ENCODE results near the gene CCDC172.
"Not testable (repeated sequence)": the region's sequence is repeated elsewhere in the genome, so short reads cannot be mapped to it uniquely, and the experiment has no call there.

CCDC172 gene

DNA sequence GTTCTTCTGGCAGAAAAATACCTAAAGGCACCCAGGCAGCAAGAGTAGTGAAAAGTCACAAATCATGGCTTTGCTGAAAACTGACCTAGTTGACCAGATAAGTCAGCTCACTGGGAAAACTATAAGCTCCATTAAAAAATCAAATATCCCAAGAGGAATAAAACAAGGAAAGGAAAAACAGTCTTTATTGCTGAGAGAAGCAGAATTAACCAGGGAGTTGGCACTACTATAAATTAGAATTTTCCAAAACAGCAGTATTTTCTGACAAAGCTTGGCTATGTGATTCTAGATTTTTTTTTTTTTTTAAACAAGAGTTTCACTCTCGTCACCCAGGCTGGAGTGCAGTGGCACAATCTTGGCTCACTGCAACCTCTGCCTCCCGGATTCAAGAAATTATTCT is 12.6 kb downstream of the CCDC172 start:
- DNase-seq (ENCODE audit: low read depth): no peak

DNA sequence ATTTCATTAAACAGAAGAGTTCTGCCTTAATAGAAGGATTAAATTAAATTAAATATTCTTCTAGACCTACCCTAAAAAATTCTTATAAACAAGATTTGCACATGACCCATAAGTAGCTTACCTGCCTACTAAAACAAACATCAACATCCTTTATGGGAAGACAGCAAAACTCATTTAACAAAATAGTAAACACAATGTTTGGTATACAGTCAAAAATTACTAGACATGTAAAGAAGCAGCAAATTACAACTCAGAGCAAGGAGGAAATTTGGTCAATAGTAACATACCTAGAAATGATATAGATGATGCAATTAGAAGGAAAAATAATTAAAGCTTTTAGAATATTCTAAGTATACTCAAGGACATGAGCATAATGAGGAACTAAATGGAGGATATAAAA is 27.9 kb downstream of the CCDC172 start:
- DNase-seq (ENCODE audit: low read depth): no peak

DNA sequence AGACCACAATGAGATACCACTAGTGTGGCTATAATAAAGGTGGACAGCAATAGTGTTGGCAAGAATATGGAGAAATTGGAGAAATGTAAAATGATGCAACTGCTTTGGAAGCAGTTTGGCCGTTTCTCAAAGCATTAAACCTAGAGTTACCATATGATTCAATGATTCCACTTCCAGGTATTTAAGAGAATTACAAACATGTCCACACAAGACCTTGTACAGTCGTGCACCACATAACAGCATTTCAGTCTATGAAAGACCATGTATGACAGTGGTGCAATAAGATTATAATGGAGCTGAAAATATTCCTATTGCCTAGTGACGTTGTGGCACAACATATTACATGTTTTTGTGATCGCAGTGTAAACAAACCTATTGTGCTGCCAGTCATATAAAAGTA is 29.6 kb downstream of the CCDC172 start:
- DNase-seq (ENCODE audit: low read depth): no peak

DNA sequence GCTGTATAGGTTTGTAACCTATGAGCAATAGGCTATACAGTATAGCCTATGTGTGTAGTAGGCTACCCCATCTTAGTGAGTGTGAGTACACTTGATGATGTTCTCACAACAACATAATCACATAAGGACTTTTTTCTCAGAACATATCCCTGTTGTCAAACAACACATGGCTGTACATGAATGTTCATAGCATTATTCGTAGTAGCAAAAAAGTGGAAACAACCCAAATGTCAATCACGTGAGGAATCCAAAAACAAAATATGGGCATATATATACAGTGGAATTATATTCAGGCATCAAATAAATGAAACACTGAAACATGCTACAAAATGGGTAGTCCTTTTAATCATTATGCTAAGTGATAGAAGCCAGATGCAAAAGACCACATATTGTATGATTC is 31.1 kb downstream of the CCDC172 start:
- DNase-seq (ENCODE audit: low read depth): no peak

DNA sequence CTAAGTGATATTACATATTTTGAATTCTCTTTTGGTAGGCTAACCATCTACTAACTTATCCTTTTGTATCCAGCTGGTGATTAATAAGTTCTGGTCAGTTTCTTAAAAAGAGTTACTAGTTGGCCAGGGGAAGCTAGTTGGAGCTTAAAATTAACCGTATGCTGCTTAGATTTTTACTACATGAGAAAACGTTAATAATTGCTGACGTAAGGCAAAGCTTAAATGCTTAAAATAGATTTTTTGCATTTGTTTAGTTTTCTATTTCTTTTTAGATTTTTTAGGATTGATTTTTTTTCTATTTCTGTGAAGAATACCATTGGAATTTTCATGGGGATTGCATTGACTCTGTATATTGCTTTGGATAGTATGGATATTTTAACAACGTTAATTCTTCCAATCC is 32.6 kb downstream of the CCDC172 start:
- DNase-seq (ENCODE audit: low read depth): no peak

DNA sequence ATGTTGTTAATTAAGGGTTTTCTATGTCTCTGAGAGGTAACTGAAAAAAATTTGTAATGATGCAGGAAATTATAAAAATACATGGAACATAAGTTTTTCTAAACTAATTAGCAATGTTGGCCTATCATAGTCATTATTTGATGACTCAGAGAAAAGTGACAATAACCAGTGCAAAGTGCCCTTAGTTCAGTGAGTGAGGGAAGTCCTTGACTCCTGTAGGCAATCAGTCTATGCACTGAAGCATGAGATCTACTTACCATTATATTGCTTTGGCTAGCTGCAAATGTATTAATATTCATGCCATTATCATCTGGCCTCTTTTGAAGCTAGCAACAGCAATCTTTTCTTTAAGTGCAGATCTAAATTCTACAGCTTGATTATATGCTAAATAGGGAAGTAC is 40.6 kb downstream of the CCDC172 start:
- no peak for DNase-seq (ENCODE audit: low read depth)

DNA sequence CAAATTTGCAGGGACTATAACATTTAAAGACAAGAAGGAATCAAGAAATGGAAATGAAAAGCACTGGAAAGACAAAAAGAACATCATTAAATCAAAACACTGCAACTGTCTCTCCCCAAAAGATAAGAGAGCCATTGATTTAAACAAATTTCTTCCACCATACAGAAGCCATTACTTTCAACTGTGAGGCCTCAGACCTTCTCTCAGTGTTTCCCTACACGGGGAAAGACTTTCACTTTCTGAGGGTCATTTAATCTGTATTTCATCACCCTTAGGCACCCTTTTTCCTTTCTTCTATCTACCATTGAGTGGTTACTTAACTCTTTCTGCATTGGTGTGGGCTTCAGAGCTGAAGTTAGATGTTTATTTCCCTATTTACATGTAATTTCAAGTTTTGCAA is 47.5 kb downstream of the CCDC172 start:
- no peak for DNase-seq (ENCODE audit: low read depth)

DNA sequence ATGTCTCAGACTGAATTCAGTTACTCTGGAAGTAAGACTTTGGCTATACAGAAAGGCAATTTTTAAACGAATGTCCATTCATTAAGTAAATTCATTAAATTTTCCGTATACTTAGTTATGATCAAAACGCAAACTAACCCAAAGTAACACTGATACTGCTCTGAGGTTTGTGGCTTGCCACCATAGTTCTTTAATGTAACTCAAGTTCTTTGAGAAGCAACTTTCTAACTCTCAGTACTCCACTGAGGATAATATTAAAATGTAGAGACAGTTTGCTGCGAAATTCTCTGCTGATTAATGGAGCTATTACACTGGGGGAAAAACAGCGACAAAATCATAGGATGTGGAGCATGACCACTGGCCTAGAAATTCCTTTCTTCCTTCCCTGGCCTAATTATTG is 58.0 kb downstream of the CCDC172 start:
- no peak for DNase-seq (ENCODE audit: low read depth)

DNA sequence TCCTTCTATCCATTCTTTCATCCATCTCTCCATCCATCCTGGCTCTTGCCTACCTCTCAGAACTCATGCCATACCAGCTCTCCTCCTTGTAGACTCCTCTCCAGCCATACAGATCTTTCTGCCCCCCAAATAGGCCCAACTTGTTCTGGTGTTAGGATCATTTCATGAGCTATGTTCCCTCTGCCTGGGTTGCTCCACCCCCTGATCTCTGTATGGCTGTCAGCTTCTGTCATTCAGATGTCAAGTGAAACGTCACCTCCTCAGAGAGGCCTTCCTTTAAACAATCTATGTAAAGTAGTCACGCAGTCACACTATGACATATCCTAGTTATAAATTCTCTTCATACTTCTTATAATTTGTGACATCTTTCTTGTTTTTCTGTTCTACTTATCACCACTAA is 61.1 kb downstream of the CCDC172 start:
- DNase-seq (ENCODE audit: low read depth): no peak

DNA sequence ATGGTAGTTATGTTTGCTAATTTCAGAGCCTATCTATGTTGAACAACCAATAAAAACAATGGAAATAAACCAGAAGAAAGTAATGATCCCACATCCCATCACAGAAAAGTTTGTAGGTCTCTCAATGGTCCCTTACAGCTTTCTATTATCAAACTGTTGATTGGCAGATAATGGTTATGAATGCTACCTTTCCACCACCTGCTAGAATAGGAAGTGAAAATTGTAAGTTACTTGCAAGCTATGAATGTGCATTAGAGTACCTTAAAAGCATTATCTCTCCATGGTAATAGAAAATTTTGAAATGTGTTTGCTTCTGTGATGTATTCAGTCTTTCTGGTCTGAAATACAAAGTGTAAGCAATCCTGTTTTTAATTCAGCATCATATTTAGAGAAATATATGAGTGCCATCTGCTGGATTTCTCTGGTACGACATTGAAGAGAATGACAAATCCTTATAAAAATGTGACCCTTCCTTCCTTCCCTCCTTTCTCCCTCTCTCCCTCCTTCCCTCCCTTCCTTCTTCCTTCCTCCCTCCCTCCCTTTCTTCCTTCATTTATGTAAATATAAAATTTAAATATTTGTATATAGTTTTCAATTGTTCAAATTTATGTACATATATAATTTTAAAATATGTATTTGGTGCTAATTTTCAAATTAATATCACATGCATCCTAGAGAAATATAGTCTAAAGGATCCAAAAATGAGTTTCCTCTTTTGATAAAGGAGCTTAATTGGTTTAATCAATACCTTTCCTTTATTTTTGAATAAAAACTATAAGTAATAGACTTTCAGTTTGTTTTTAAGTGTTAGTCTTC is 62.0 kb downstream of the CCDC172 start:
- DNase-seq (ENCODE audit: low read depth): no peak

DNA sequence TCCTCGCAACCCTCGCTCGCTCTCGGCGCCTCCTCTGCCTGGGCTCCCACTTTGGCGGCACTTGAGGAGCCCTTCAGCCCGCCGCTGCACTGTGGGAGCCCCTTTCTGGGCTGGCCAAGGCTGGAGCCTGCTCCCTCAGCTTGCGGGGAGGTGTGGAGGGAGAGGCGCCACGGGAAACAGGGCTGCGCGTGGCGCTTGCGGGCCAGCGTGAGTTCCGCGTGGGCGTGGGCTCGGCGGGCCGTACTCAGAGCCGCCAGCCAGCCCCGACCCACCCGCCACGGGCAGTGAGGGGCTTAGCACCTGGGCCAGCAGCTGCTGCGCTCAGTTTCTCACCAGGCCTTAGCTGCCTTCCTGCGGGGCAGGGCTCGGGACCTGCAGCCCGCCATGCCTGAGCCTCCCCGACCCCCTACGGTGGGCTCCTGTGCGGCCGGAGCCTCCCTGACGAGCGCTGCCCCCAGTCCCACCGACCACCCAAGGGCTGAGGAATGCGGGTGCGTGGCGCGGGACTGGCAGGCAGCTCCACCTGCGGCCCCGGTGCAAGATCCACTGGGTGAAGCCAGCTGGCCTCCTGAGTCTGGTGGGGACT is 69.1 kb downstream of the CCDC172 start:
- DNase-seq (ENCODE audit: low read depth): not testable (repeated sequence)

DNA sequence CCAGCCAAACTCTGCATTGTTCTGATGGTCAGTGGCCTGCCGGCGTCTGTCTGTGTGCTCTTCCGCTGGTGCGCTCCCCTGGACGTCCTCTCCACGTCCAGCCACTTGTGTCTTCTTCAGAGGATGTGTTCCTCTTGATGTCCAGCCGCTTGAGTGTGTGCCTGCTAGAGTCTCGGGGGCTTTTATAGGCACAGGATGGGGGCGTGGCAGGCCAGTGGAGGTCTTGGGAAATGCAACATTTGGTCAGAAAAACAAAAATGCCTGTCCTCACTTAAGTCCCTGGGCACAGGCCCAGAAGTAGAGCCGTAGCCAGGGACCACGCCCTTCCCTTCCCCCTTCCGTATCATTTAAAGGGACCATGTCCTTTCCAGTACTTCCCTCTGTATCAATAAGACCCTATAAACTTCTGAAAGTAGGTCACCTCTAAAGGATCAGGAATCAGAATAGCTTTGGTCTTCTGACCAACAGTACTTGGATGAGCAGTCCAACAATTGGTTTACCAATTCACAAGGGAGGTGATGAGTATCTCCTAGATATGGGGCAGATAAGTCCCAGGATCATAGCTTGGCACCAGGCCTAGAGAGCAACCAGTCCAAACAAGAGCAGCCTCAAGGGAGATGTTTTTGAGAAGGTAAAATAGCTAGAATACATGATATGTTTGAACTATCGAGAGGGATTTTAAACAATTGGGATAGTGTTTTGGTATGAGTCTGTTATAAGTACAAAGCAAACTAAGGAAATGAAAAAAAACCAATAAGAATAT is 71.2 kb downstream of the CCDC172 start:
- DNase-seq (ENCODE audit: low read depth): no peak

DNA sequence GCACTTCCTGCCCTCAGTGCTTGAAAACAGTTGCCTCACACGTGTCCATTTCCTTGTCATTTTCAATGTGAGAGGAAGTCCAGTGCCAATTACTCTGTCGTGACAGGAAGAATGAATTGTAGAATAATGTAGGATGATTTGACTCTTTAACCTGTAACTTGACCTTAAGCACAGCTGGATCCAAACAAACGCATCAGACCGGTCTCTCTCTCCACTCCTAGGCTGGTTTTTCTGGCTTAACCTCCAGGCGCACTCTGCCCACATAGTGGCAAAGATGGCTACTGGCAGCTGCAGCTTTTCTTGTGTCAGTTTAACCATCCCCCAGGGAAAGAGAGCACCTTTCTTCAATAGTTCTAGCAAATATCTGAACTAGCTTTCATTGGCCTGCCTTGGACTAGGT is 74.0 kb downstream of the CCDC172 start:
- DNase-seq (ENCODE audit: low read depth): no peak

DNA sequence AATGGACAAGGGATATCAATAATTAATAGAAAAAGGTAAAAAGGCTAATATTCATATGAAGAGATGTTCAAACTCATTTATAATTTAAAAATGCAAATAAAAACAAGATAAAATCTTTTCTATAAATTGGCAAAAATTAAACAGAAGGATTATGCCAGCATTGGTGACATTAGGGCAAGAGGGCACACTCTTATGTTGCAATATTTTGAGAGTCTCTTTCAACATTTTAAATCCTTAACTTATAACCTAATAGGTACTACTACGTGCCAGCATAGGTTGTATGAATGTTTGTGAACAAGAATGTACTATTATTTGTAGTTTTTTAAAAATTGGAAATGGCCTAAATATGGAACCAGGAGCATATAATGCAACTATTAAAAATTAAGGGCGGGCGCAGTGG is 78.6 kb downstream of the CCDC172 start:
- no peak for DNase-seq (ENCODE audit: low read depth)

DNA sequence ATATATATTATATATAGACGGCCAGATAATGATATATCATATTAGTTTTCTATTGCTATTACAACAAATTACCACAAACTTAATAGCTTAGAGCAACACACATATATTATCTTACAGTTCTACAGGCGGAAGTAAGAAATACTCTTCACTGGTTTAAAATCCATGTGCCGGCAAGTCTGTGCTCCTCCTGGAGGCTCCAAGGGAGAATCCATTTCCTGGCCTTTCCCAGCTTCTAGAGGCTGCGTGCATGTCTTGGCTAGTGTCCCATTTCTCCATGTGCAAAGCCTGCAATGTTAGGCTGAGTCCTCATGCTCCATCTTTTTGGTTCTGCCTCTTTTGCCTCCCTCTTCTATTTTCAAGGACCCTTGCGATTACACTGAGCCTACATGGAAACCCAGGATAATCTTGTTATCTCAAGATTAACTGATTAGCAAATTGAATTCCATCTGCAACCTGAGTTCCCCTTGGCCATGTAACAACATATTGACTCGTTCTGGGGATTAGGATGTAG is 79.5 kb downstream of the CCDC172 start:
- no peak for DNase-seq (ENCODE audit: low read depth)

DNA sequence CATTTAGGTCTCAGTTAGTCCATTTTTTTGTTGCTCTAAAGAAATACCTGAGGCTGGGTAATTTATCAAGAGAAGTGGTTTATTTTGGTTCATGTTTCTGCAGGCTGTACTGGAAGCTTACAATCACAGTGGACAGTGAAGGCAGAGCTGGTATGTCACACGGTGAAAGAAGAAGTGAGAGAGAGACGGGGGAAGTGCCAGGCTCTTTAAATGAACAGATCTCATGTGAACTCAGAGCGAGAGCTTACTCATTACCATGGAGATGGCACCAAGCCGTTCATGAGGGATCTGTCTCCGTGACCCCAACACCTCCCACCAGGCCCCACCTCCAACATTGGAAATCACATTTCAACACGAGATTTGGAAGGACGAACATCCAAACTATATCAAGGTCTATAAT is 84.5 kb downstream of the CCDC172 start:
- no peak for DNase-seq (ENCODE audit: low read depth)

DNA sequence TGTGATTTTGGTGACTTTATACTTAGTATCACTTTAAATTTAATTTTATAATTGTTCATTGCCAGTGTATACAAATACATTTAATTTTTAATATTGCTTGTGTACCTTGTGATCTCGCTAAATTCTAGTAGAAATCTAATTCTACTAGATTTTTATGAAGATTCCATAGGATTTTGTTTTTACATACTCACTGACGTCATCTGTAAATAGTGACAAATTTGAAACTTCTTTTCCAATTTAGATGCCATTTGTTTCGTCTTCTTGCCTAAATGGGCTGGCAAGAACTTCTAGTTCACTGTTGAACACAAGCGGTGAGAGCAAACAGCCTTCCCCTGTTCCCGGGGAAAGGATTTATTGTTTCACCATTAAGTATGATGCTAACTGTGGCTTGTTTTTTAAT is 86.1 kb downstream of the CCDC172 start:
- DNase-seq (ENCODE audit: low read depth): no peak

DNA sequence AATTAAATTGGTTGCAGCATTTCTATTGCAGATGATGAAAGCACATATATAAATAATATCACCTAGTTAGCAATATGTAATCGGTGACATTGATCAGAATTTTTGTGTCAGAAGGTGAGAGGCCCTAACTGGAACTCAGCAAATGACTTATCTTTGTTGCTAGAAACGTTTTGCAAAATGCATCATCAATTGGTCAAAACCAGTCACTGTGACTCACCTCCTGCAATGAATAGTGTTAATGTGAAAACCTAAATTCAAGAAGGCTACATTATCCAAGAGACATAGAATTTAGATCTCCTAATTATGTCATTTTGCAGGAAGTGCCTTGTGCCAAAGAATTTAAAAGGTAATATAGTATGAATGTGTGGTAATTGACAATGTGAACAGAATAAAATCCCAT is 93.6 kb downstream of the CCDC172 start:
- DNase-seq (ENCODE audit: low read depth): no peak

DNA sequence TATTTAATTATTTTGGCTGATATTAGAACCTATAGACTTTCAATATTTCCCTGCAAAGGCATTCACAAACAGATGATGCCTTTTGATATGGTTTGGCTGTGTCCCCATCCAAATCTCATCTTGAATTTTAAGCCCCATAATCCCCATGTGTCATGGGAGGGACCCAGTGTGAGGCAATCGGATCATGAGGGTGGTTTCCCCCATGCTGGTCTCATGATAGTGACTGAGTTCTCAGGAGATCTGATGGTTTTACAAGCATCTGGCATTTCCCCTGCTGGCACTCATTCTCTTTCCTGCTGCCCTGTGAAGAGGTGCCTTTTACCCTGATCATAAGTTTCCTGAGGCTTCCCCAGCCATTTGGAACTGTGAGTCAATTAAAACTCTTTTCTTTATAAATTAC is 94.1 kb downstream of the CCDC172 start:
- no peak for DNase-seq (ENCODE audit: low read depth)

DNA sequence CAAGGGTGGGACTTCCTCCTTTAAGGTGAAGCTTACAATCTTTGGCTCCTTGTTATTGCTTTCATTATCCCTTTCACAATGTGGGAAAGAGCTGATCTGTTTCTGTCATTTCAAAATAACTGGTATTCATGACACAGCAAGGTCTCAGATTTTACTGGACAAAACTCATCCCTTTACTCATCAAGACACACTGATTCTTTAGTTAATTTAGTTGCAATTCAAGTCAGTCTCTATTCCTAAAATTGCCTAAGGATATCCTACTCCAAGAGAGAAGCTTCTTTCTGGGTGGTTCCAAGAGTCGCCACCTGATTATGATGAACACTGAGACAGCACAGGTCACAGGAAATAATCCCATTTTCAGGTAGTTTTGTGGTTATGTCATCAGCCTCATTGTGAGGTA is 97.6 kb downstream of the CCDC172 start:
- DNase-seq (ENCODE audit: low read depth): no peak

DNA sequence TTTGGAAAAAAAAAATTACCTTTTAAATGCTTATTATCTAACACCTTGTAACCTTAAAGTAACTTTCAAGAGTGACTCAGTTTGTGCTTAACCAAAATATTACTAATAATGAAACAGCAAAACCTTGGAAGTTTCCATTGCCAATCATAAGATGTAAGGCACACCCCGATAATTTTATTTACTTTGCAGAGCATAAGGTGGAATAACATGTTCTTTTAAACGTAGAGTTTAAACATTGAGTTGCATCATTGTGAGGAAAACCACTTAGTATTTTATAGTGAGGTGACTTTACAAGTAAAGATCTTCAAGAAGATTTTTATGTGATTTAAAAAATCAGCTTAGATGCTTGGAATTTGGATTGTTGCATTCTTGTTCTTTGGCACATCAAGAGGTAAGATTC is 103.4 kb downstream of the CCDC172 start, which contains the start of gene PNLIPRP3:
TSS of gene PNLIPRP3 (plus strand) at position 177 of the 400 bp plus-strand sequence. CDS start at position 343, 166 bp downstream.
- no peak for DNase-seq (ENCODE audit: low read depth)

DNA sequence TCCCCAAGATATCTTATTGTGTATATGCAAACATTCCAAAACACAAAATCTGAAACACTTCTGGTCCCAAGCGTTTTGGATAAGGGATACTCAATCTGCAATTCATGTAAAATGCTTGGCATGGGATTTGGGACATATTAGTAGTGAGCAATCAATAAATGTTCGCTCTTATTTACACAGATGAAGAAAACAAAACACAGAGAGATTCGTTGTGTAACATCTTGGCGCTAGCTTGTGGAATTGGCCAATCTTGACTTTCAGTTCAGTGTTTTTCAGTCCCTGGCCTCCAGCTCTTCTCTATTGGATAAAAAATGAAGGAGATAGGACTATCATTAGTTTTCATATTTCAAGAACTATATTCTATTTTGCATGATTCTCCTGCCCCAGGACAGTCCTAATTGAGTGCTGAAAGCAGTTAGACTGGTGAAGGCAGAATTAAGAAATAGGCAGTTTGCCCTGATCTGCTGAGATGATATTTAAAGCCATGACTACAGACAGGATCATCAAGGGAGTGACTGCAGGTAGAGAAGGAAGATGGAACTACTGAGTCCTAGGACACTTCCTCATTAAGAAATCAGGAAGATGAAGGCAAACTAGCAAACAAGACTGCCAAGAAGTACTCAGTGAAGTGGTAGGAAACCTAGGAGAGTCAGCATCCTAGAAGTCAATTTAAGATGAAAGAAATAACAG is 105.2 kb downstream of the CCDC172 start:
- no peak for DNase-seq (ENCODE audit: low read depth)

All from activated T-cell treated with anti-CD3 and anti-CD28 coated beads for 1 hour (primary cell).